ENCODE measurements around the gene SQOR.

Gene SQOR

DNA sequence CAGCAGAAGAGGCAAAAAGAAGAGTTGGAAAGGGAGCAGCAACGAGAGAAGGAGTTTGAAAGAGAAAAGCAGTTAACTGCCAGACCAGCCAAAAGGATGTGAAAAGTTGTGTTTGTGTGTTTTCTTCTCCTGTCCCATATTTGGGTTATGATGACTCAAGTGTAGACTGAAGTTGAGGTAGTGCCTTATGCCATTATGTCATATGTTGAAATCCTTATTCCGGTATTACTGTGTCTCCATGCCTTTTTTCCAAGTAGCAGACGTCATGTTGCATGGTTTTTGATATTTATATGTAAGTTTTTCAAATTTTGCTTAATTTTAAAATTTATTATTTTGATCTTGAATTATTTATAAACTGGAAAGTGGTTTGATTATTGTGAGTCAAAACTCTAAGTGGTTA lies 28.4 kb upstream of the SQOR start:
- DNase-seq (ENCODE audit: low read depth): no peak
- TF ChIP-seq, protein P1, sequence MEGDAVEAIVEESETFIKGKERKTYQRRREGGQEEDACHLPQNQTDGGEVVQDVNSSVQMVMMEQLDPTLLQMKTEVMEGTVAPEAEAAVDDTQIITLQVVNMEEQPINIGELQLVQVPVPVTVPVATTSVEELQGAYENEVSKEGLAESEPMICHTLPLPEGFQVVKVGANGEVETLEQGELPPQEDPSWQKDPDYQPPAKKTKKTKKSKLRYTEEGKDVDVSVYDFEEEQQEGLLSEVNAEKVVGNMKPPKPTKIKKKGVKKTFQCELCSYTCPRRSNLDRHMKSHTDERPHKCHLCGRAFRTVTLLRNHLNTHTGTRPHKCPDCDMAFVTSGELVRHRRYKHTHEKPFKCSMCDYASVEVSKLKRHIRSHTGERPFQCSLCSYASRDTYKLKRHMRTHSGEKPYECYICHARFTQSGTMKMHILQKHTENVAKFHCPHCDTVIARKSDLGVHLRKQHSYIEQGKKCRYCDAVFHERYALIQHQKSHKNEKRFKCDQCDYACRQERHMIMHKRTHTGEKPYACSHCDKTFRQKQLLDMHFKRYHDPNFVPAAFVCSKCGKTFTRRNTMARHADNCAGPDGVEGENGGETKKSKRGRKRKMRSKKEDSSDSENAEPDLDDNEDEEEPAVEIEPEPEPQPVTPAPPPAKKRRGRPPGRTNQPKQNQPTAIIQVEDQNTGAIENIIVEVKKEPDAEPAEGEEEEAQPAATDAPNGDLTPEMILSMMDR (IDR thresholded peaks at IDR 0.05; ENCODE audit: control insufficient read depth, insufficient read depth, low read depth, low read length, missing control alignments): no peak
- H3K4me3 ChIP-seq (ENCODE audit: control insufficient read depth, low read depth, low read length): no peak overlapping the region

DNA sequence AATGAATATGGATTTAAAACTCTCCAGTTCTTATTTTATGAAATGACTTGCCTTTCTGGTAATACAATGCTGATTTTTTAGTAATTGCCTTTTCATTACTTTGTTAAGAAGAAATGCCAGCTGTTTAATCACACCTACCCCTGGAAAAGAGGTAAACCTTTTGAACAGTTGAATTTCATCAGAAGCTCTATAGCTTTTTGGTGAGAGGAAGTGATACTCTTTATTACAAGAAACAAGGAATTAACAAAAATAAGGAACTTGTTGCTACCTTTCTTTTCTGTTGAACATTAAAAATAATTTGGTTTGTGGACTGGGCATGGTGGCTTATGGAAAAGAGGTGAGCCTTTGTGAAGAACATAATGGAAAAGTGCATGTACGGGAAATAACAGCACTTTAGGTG lies 28.0 kb upstream of the SQOR start:
- no peak overlapping the region for H3K4me3 ChIP-seq (ENCODE audit: control insufficient read depth, low read depth, low read length)
- TF ChIP-seq, protein P1 (IDR thresholded peaks at IDR 0.05; ENCODE audit: control insufficient read depth, insufficient read depth, low read depth, low read length, missing control alignments): no peak
- no peak for DNase-seq (ENCODE audit: low read depth)

DNA sequence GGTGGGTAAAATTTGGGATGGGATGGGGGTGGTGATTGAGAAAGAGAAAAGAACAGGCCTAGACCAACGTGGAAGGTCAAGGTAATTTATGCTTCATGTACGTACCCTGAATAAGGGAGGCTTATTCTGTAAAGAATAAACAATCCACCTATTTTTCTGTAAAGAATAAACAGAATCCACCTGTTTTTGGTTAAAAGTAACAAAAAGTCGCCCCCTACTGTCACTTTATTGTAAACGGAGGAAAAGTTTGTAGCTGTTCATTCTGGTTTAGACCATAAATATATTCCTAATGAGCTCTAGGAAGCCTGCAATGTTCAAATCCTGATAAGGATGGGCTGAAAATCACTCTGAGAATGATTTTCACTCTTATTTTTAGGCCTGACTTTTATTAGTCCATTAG lies 23.5 kb upstream of the SQOR start:
- TF ChIP-seq, protein P1 (IDR thresholded peaks at IDR 0.05; ENCODE audit: control insufficient read depth, insufficient read depth, low read depth, low read length, missing control alignments): peak; percentile 32
- H3K4me3 ChIP-seq (ENCODE audit: control insufficient read depth, low read depth, low read length): no peak overlapping the region
- no peak for DNase-seq (ENCODE audit: low read depth)

DNA sequence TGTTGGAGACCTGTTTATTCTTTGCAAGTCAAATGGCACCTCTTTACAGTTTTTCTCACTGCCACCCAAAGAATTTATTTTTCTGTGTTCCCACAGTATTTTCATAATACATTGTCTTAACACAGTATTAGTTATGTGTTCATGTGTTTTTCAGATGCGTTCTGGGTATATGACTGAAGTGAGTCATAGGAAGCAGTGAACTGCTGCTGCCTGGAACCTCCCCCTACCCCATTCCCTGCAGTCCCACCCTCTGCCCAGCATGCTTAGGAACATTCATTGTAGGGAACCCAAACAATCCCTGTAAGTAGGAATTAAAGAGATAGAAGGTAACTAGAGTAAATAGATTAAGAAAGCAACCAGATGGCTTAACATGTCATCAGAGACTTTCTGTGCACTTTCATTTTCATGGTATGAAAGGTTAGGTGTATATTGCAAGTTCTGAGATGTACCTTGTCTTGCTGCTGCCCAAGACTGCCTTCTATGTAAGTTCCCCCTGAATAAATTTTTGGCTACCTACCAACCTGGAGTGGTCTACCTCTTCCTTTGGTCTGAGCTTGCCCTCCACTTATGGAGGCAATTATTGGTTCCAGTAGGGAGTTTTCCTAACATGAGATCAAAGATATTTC lies 21.9 kb upstream of the SQOR start:
- no peak overlapping the region for H3K4me3 ChIP-seq (ENCODE audit: control insufficient read depth, low read depth, low read length)
- no peak for DNase-seq (ENCODE audit: low read depth)
- TF ChIP-seq, protein P1 (IDR thresholded peaks at IDR 0.05; ENCODE audit: control insufficient read depth, insufficient read depth, low read depth, low read length, missing control alignments): no peak

DNA sequence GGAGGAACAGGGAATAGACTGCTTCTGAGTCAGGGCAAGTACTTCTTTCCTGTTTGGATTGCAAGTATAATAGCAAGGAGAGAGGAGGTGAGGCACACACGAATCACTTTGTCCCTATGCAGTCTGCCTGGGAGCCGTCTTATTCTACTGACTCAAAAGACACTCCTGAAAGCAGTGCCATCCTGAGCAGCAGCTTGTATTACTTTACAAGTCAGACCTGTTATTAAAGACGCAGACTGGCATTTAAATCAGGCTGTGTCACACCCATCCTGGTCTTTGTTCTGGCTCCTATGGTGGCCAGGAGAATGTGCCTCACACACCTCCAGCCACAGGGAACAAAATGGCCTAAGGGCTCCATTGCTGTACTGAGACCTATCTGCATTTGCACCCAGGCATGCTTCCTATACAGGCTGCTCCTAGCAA lies 17.9 kb upstream of the SQOR start:
- TF ChIP-seq, protein P1 (IDR thresholded peaks at IDR 0.05; ENCODE audit: control insufficient read depth, insufficient read depth, low read depth, low read length, missing control alignments): no peak
- H3K4me3 ChIP-seq (ENCODE audit: control insufficient read depth, low read depth, low read length): no peak overlapping the region
- DNase-seq (ENCODE audit: low read depth): no peak

DNA sequence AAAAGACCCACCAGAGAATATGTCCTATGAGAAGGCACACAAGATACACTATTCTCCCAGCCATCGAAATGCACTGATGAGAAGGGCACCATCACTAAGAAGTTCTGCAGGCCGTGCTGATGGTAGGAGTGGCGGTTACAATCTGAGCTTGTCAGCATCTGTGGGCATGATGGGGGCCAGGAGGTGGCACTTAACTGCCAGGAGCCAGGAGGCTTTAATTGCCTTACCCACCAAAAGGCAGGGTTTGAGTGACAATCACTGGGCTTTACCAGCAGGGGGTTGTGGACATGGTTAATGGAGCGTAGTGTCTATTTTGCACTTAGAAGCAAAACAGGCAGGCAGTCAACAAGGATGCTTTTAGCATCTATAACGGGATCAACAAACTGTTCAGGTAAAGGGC lies 16.0 kb upstream of the SQOR start:
- TF ChIP-seq, protein P1 (IDR thresholded peaks at IDR 0.05; ENCODE audit: control insufficient read depth, insufficient read depth, low read depth, low read length, missing control alignments): no peak
- H3K4me3 ChIP-seq (ENCODE audit: control insufficient read depth, low read depth, low read length): no peak overlapping the region
- DNase-seq (ENCODE audit: low read depth): no peak
